Skin epidermis (tissue), 12 donors: Measurements from ENCODE around the gene LATS2.
"Not testable (repeated sequence)": the region's sequence is repeated elsewhere in the genome, so short reads cannot be mapped to it uniquely, and the experiment has no call there.

Experiments
- H3K27ac ChIP-seq, 21 experiments: fragments of 200-600 bp; sonication (generic) in 11 of 21; one replicate each; pipeline ENCODE4 v1.5.0; 2020; ENCODE audit warnings: mild to moderate bottlenecking in 3 of 21, inconsistent platforms in 2 of 21, moderate library complexity in 2 of 21
- H3K4me3 ChIP-seq, 7 experiments: fragments of 200-600 bp; sonication (generic) in 2 of 7; one replicate each; pipeline ENCODE4 v1.5.0; 2020; ENCODE audit warnings: inconsistent platforms in 2 of 7, mild to moderate bottlenecking in 2 of 7, moderate library complexity in 1 of 7

Gene LATS2

GRCh38 chr13:20940083-20940482 lies 121.3 kb downstream of the LATS2 start:
- Histone ChIP-seq H3K27ac (peak overlapping the region in 1 of 21 experiments; percentile 70), H3K4me3 (no peak overlapping the region)

- Histone ChIP-seq H3K27ac (peak overlapping the region in 9 of 21 experiments; percentile 17 to 71 (median 43)), H3K4me3 (no peak overlapping the region)
Measured at GRCh38 chr13:20939662-20940061, 121.7 kb downstream of the LATS2 start.

- Histone ChIP-seq H3K27ac (no peak overlapping the region), H3K4me3 (no peak overlapping the region)
Measured at GRCh38 chr13:20938302-20938701, 123.1 kb downstream of the LATS2 start.

- no peak overlapping the region for H3K27ac ChIP-seq
- H3K4me3 ChIP-seq: no peak overlapping the region
Measured at GRCh38 chr13:20927596-20928257, 133.7 kb downstream of the LATS2 start.

- H3K4me3 ChIP-seq, H3K27ac ChIP-seq: not testable (repeated sequence)
Measured at GRCh38 chr13:20925395-20925790, 136.0 kb downstream of the LATS2 start.

GRCh38 chr13:20924758-20925394 lies 136.5 kb downstream of the LATS2 start:
- H3K27ac ChIP-seq: no peak overlapping the region
- no peak overlapping the region for H3K4me3 ChIP-seq

GRCh38 chr13:20923272-20923671 lies 138.1 kb downstream of the LATS2 start:
- H3K27ac ChIP-seq: no peak overlapping the region
- H3K4me3 ChIP-seq: no peak overlapping the region
